ENCODE data around the gene NDUFV2. TPM values are rescaled to one million over a fixed set of nuclear protein-coding genes. Genes with fewer than 3 reads are reported as not detected.

NDUFV2 gene
- total RNA-seq, 1 donor from 2014 or later: 103 TPM

DNA sequence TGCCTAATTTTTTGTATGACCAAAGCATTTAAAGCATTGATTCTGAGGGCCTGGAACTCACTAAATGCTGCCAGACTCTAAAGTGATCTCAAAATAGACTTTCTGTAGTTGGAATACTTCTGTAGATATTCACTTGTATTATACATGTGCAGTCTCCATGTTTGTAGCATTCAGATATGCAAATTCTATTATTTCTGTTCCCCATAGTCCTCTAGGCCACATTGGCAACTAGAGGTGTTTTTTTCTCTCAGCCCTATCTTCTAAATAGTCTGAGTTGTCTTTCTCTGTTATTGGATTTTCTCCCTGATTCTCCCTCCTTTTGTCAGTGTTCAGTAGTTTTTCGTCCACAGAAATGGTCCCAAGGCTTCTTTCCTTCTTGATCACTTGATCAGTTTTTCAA is 72.6 kb downstream of the NDUFV2 start:
- H3K4me3 ChIP-seq (ENCODE audit: low read depth, low read length): no peak overlapping the region
- no peak for TF ChIP-seq CTCF (conservative IDR thresholded peaks at IDR 0.05; ENCODE audit: low read depth, low read length)
- DNase-seq (ENCODE audit: low read depth): no peak

- no peak for DNase-seq (ENCODE audit: low read depth)
- H3K4me3 ChIP-seq (ENCODE audit: low read depth, low read length): no peak overlapping the region
- TF ChIP-seq CTCF (conservative IDR thresholded peaks at IDR 0.05; ENCODE audit: low read depth, low read length): no peak
Measured at GRCh38 chr18:9177031-9177430, 74.5 kb downstream of the NDUFV2 start.

- H3K4me3 ChIP-seq (ENCODE audit: low read depth, low read length): no peak overlapping the region
- no peak for TF ChIP-seq CTCF (conservative IDR thresholded peaks at IDR 0.05; ENCODE audit: low read depth, low read length)
- DNase-seq (ENCODE audit: low read depth): no peak
Measured at GRCh38 chr18:9177466-9177865, 75.0 kb downstream of the NDUFV2 start.

DNA sequence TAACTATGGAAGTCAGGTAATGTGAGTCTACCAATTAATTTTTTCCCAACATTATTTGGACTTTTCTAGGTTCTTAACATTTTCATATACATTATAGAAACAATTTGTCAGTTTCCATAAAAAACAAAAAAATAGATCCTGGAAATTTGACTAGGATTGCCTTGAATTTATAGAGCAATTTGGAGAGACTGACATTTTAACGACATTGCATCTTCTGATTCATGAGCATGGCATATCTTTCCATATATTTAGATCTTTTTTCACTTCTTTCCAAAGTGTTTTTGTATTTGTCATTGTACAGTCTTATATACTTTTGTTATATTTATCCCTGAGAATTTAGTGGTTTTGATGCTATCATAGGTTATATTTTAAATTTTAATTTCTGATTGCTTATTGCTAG is 76.1 kb downstream of the NDUFV2 start:
- DNase-seq (ENCODE audit: low read depth): no peak
- no peak for TF ChIP-seq CTCF (conservative IDR thresholded peaks at IDR 0.05; ENCODE audit: low read depth, low read length)
- no peak overlapping the region for H3K4me3 ChIP-seq (ENCODE audit: low read depth, low read length)

- DNase-seq (ENCODE audit: low read depth): no peak
- TF ChIP-seq CTCF (conservative IDR thresholded peaks at IDR 0.05; ENCODE audit: low read depth, low read length): no peak
- H3K4me3 ChIP-seq (ENCODE audit: low read depth, low read length): no peak overlapping the region
Measured at GRCh38 chr18:9181275-9181674, 78.8 kb downstream of the NDUFV2 start.

GRCh38 chr18:9182852-9183399 is 80.4 kb downstream of the NDUFV2 start:
- H3K4me3 ChIP-seq (ENCODE audit: low read depth, low read length): no peak overlapping the region
- no peak for DNase-seq (ENCODE audit: low read depth)
- no peak for TF ChIP-seq CTCF (conservative IDR thresholded peaks at IDR 0.05; ENCODE audit: low read depth, low read length)

Other genes starting within 250 kb of the NDUFV2 start
- 3.7 and 8.5 TPM in 2 replicates for gene ANKRD12, start 34.1 kb downstream of the NDUFV2 start, total RNA-seq
- gene TWSG1, start 232.1 kb downstream of the NDUFV2 start, total RNA-seq: 40.5 and 47.8 TPM in 2 replicates